ENCODE measurements around the gene GTPBP1. TPM values are rescaled to one million over a fixed set of nuclear protein-coding genes. Genes with fewer than 3 reads are reported as not detected.
A peak's percentile ranks its signal among the peaks of the same experiment; 100 is the strongest.

Gene GTPBP1
- total and polyA plus RNA-seq, 2 of the 13 experiments (the other 11 are each of a cell fraction or from before 2014, with no cell fraction given): 22.3 to 27.0 TPM

DNA sequence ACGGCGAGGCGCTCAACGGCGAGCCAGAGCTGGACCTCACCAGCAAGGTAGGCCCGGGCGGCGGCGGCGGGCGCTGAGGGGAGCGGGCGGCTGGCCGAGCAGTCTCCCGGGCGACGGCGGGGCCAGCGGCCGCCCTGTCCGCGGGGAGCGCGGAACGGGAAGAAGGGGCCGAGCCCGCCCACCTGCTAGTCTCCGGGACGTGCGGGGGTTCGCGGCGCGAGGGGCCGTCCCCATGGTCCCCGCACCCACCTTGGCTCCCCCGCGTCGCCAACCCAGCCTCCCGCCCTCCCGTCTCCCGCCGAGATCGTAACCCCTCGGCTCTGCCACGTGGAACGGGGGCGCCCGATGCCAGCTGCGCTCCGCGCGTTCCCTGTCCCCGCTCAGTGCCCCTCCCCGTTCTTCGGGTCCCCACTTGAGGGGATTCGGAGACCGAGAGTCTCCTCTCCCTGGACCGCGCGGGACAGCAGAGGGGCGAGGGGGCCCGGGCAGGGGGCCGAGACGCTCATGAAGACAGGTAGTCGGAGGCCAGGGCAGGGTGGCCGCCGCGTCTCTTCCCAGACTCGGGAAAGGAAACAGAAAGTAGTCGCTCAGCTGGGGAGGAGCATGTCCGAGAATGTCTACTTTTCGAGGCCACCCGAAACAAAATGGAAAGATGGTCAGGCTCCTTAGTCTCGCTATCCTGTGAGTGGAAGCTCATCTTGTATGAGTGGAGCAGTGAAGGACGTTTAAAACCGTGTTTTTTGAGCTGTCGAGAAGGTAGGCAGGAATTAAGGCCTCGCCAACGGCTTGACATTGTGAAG lies 557 bp downstream of the GTPBP1 start (continued):
- TF ChIP-seq, protein P1, sequence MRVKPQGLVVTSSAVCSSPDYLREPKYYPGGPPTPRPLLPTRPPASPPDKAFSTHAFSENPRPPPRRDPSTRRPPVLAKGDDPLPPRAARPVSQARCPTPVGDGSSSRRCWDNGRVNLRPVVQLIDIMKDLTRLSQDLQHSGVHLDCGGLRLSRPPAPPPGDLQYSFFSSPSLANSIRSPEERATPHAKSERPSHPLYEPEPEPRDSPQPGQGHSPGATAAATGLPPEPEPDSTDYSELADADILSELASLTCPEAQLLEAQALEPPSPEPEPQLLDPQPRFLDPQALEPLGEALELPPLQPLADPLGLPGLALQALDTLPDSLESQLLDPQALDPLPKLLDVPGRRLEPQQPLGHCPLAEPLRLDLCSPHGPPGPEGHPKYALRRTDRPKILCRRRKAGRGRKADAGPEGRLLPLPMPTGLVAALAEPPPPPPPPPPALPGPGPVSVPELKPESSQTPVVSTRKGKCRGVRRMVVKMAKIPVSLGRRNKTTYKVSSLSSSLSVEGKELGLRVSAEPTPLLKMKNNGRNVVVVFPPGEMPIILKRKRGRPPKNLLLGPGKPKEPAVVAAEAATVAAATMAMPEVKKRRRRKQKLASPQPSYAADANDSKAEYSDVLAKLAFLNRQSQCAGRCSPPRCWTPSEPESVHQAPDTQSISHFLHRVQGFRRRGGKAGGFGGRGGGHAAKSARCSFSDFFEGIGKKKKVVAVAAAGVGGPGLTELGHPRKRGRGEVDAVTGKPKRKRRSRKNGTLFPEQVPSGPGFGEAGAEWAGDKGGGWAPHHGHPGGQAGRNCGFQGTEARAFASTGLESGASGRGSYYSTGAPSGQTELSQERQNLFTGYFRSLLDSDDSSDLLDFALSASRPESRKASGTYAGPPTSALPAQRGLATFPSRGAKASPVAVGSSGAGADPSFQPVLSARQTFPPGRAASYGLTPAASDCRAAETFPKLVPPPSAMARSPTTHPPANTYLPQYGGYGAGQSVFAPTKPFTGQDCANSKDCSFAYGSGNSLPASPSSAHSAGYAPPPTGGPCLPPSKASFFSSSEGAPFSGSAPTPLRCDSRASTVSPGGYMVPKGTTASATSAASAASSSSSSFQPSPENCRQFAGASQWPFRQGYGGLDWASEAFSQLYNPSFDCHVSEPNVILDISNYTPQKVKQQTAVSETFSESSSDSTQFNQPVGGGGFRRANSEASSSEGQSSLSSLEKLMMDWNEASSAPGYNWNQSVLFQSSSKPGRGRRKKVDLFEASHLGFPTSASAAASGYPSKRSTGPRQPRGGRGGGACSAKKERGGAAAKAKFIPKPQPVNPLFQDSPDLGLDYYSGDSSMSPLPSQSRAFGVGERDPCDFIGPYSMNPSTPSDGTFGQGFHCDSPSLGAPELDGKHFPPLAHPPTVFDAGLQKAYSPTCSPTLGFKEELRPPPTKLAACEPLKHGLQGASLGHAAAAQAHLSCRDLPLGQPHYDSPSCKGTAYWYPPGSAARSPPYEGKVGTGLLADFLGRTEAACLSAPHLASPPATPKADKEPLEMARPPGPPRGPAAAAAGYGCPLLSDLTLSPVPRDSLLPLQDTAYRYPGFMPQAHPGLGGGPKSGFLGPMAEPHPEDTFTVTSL (CRISPR knock-in tag; IDR thresholded peaks at IDR 0.05; ENCODE audit: borderline replicate concordance): no peak
- TF ChIP-seq, protein P2, sequence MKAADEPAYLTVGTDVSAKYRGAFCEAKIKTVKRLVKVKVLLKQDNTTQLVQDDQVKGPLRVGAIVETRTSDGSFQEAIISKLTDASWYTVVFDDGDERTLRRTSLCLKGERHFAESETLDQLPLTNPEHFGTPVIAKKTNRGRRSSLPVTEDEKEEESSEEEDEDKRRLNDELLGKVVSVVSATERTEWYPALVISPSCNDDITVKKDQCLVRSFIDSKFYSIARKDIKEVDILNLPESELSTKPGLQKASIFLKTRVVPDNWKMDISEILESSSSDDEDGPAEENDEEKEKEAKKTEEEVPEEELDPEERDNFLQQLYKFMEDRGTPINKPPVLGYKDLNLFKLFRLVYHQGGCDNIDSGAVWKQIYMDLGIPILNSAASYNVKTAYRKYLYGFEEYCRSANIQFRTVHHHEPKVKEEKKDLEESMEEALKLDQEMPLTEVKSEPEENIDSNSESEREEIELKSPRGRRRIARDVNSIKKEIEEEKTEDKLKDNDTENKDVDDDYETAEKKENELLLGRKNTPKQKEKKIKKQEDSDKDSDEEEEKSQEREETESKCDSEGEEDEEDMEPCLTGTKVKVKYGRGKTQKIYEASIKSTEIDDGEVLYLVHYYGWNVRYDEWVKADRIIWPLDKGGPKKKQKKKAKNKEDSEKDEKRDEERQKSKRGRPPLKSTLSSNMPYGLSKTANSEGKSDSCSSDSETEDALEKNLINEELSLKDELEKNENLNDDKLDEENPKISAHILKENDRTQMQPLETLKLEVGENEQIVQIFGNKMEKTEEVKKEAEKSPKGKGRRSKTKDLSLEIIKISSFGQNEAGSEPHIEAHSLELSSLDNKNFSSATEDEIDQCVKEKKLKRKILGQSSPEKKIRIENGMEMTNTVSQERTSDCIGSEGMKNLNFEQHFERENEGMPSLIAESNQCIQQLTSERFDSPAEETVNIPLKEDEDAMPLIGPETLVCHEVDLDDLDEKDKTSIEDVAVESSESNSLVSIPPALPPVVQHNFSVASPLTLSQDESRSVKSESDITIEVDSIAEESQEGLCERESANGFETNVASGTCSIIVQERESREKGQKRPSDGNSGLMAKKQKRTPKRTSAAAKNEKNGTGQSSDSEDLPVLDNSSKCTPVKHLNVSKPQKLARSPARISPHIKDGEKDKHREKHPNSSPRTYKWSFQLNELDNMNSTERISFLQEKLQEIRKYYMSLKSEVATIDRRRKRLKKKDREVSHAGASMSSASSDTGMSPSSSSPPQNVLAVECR (CRISPR knock-in tag; IDR thresholded peaks at IDR 0.05; ENCODE audit: borderline replicate concordance): peak; percentile 72
- TF ChIP-seq ASH2L (IDR thresholded peaks at IDR 0.05; ENCODE audit: insufficient read length, low read depth, low read length): peak; percentile 64
- TF ChIP-seq MBD4 (IDR thresholded peaks at IDR 0.05; ENCODE audit: borderline replicate concordance, low read length): no peak
- TF ChIP-seq NFKB2 (CRISPR knock-in tag; IDR thresholded peaks at IDR 0.05; ENCODE audit: borderline replicate concordance): no peak
- TF ChIP-seq, protein P3, sequence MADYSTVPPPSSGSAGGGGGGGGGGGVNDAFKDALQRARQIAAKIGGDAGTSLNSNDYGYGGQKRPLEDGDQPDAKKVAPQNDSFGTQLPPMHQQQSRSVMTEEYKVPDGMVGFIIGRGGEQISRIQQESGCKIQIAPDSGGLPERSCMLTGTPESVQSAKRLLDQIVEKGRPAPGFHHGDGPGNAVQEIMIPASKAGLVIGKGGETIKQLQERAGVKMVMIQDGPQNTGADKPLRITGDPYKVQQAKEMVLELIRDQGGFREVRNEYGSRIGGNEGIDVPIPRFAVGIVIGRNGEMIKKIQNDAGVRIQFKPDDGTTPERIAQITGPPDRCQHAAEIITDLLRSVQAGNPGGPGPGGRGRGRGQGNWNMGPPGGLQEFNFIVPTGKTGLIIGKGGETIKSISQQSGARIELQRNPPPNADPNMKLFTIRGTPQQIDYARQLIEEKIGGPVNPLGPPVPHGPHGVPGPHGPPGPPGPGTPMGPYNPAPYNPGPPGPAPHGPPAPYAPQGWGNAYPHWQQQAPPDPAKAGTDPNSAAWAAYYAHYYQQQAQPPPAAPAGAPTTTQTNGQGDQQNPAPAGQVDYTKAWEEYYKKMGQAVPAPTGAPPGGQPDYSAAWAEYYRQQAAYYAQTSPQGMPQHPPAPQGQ (CRISPR knock-in tag; IDR thresholded peaks at IDR 0.05; ENCODE audit: borderline replicate concordance): no peak
- no peak for TF ChIP-seq HOXD1 (CRISPR knock-in tag; IDR thresholded peaks at IDR 0.05)
- TF ChIP-seq NFRKB (IDR thresholded peaks at IDR 0.05): no peak
- TF ChIP-seq, protein P4, sequence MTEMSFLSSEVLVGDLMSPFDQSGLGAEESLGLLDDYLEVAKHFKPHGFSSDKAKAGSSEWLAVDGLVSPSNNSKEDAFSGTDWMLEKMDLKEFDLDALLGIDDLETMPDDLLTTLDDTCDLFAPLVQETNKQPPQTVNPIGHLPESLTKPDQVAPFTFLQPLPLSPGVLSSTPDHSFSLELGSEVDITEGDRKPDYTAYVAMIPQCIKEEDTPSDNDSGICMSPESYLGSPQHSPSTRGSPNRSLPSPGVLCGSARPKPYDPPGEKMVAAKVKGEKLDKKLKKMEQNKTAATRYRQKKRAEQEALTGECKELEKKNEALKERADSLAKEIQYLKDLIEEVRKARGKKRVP (CRISPR knock-in tag; IDR thresholded peaks at IDR 0.05): no peak
- TF ChIP-seq, protein P5, sequence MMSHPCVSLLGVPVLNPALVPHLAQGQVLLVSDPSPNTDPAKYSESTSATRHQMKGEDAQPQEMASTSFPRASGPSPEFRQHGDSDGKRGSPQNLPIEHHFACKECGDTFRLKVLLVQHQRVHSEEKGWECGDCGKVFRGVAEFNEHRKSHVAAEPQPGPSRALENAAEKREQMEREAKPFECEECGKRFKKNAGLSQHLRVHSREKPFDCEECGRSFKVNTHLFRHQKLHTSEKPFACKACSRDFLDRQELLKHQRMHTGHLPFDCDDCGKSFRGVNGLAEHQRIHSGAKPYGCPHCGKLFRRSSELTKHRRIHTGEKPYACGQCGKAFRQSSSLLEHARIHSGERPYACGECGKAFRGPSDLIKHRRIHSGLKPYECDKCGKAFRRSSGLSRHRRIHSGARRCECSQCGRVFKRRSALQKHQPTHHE (CRISPR knock-in tag; IDR thresholded peaks at IDR 0.05; ENCODE audit: borderline replicate concordance): no peak
- TF ChIP-seq, protein P6, sequence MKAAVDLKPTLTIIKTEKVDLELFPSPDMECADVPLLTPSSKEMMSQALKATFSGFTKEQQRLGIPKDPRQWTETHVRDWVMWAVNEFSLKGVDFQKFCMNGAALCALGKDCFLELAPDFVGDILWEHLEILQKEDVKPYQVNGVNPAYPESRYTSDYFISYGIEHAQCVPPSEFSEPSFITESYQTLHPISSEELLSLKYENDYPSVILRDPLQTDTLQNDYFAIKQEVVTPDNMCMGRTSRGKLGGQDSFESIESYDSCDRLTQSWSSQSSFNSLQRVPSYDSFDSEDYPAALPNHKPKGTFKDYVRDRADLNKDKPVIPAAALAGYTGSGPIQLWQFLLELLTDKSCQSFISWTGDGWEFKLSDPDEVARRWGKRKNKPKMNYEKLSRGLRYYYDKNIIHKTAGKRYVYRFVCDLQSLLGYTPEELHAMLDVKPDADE (CRISPR knock-in tag; IDR thresholded peaks at IDR 0.05): 0 out of 2 replicates have a peak, but pooled peaks have one; percentile 31
